Measurements from ENCODE around the gene HYAL3. TPM values are rescaled to one million over a fixed set of nuclear protein-coding genes. Genes with fewer than 3 reads are reported as not detected.

The HYAL3 gene
- total RNA-seq, 1 experiment from 2014 or later, result 20.8 TPM

GRCh38 chr3:50275996-50276761 lies 23.0 kb downstream of the HYAL3 start:
- no peak for ATAC-seq
- ChIA-PET POLR2A (ENCODE audit: unreplicated experiment) (interaction anchor here (0.6 kb wide), 1 partner anchor 97 kb away, joined by 10 read pairs; no protein-coding TSS in a partner anchor), CTCF (no interaction called here)
- TF ChIP-seq EZH2 (IDR thresholded peaks at IDR 0.05; ENCODE audit: low read length, unreplicated experiment) (no peak), CTCF (conservative IDR thresholded peaks at IDR 0.05; ENCODE audit: low read depth, low read length) (no peak), EZH2phosphoT487 (IDR thresholded peaks at IDR 0.05; ENCODE audit: borderline replicate concordance, low read length) (no peak)
- Histone ChIP-seq H4K20me1 (ENCODE audit: low read length) (no peaks in the 10 kb centered on the region), H3F3A (ENCODE audit: low read length, unreplicated experiment) (no peaks in the 10 kb centered on the region), H3K9ac (ENCODE audit: low read length) (no peak overlapping the region), H3K36me3 (ENCODE audit: low read depth, low read length) (no peaks in the 10 kb centered on the region), H2AFZ (ENCODE audit: low read length) (no peak overlapping the region), H3K27ac (ENCODE audit: low read length) (no peak overlapping the region), H3K4me3 (ENCODE audit: low read length) (no peak overlapping the region), H3K9me2 (replicated peaks; ENCODE audit: low read length) (no peaks in the 10 kb centered on the region), H3K4me2 (ENCODE audit: low read length) (no peak overlapping the region), H3K9me3 (ENCODE audit: low read length) (no peaks in the 10 kb centered on the region), H3K79me2 (ENCODE audit: low read length) (no peaks in the 10 kb centered on the region), H3K27me3 (ENCODE audit: low read length) (no peaks in the 10 kb centered on the region), H3K4me1 (ENCODE audit: insufficient read depth, low read length) (peaks cover 8% of the 10 kb centered on the region; the same call in 1 of the 2 replicates)
- intact Hi-C loops (cut with micrococcal nuclease), result no loop called here
- no peak for DNase-seq
- BruUV-seq (replicated peaks), result no TSS peak

- Histone ChIP-seq H3K36me3 (ENCODE audit: low read depth, low read length) (no peaks in the 10 kb centered on the region), H3K79me2 (ENCODE audit: low read length) (0 out of 2 replicates have a peak, but pooled peaks cover 3% of the 10 kb centered on the region), H3K4me2 (ENCODE audit: low read length) (no peak overlapping the region), H3K4me1 (ENCODE audit: insufficient read depth, low read length) (peaks cover 16% of the 10 kb centered on the region), H3K9ac (ENCODE audit: low read length) (no peak overlapping the region), H3K9me2 (replicated peaks; ENCODE audit: low read length) (no peaks in the 10 kb centered on the region), H3K27me3 (ENCODE audit: low read length) (no peaks in the 10 kb centered on the region), H2AFZ (ENCODE audit: low read length) (no peak overlapping the region), H3K4me3 (ENCODE audit: low read length) (no peak overlapping the region), H3K27ac (ENCODE audit: low read length) (no peak overlapping the region), H4K20me1 (ENCODE audit: low read length) (no peaks in the 10 kb centered on the region), H3K9me3 (ENCODE audit: low read length) (no peaks in the 10 kb centered on the region), H3F3A (ENCODE audit: low read length, unreplicated experiment) (no peaks in the 10 kb centered on the region)
- POLR2A ChIA-PET (ENCODE audit: unreplicated experiment), result no interaction called here
- TF ChIP-seq EZH2phosphoT487 (IDR thresholded peaks at IDR 0.05; ENCODE audit: borderline replicate concordance, low read length) (no peak), EZH2 (IDR thresholded peaks at IDR 0.05; ENCODE audit: low read length, unreplicated experiment) (no peak), CTCF (conservative IDR thresholded peaks at IDR 0.05; ENCODE audit: low read depth, low read length) (no peak)
- CTCF ChIA-PET, result interaction anchor here (0.6 to 1.0 kb wide), 2 partner anchors 9 to 22 kb away, joined by 3 to 5 read pairs; no protein-coding TSS in a partner anchor
- intact Hi-C loops (cut with micrococcal nuclease), result no loop called here
- no TSS peak for BruUV-seq (replicated peaks)
- no peak for ATAC-seq
- no peak for DNase-seq
Measured at GRCh38 chr3:50275141-50275995, 23.8 kb downstream of the HYAL3 start.
